GM12872 (cell line): ENCODE data around the gene E4F1.

Source experiments
- TF ChIP-seq, protein P1 (sequence below): IDR thresholded peaks from 3 replicates; pipeline ENCODE4 v1.5.1; 2011; ENCODE audit warnings: low read depth, mild to moderate bottlenecking, low read length, moderate library complexity; ENCODE audit not compliant: insufficient read depth

E4F1 gene

DNA sequence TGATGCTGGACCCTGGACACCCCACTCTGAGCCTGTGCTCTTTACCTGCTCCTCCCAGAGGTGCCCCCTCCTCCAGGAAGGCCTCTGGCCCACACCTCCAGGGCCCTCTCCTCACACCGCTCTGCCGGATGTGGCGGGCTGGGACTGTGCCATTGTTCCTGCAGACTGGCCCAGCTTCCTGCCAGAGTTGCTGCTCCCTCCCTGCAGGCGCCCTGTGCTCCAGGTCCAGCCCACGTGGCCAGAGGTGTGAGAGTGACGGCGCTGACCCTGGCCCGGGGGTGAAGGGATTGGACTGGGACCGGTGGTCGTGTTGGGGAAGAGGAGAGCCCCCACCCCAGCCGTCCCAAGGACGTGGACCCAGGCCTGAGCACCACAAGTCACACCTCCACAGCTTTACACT, 5.7 kb downstream of the E4F1 start:
- TF ChIP-seq, protein P1, sequence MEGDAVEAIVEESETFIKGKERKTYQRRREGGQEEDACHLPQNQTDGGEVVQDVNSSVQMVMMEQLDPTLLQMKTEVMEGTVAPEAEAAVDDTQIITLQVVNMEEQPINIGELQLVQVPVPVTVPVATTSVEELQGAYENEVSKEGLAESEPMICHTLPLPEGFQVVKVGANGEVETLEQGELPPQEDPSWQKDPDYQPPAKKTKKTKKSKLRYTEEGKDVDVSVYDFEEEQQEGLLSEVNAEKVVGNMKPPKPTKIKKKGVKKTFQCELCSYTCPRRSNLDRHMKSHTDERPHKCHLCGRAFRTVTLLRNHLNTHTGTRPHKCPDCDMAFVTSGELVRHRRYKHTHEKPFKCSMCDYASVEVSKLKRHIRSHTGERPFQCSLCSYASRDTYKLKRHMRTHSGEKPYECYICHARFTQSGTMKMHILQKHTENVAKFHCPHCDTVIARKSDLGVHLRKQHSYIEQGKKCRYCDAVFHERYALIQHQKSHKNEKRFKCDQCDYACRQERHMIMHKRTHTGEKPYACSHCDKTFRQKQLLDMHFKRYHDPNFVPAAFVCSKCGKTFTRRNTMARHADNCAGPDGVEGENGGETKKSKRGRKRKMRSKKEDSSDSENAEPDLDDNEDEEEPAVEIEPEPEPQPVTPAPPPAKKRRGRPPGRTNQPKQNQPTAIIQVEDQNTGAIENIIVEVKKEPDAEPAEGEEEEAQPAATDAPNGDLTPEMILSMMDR = no peak

DNA sequence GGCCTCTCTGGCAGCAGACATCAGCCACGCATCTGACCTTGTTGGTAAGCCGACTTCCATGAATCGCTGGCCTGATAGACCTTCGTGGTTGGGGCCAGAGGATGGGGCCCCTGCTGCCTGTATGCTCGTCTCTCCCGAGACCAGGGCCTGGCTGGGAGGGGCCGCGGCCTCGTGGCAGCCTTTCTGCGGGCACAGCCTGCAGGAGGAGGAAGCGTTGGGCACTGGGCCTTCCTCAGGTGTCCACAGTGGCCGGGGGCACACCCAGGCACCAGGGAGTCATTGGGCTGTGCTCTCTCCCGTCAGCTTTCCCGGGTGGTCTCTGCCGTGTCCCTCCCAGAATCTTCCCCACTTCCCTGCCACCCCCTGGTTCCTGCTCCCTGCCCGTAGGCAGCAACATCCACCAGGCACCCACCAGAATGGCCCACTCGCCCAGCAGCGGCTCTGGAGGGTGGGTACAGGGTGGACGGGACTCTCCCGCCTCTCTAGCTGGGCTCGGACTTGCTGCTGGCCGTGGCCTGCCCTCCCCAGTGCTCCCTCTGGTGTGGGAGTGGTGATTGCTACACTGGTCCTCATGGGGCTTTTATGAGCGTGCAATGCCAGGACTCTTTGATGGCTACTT, 6.3 kb downstream of the E4F1 start:
- TF ChIP-seq, protein P1 = no peak

DNA sequence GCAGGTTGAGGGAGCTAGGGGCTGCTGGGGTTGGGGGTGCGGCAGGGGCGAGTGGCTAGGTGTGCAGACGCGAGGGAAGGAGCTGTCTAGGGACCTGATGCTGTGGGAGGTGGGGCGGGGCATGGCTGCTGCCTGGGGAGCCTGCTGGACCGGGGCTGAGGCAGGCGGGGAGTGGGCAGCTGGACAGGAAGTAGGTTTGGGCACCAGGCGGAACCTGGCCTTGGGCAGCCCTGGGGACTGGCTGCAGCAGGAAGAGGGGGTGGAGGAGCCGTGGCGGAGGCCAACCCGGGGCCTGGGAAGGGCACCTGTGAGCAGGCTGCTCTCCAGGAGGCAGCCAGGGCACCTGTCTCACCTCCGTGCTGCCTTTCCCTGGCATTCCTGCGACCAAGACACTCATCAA, 7.0 kb downstream of the E4F1 start:
- TF ChIP-seq, protein P1 = no peak

DNA sequence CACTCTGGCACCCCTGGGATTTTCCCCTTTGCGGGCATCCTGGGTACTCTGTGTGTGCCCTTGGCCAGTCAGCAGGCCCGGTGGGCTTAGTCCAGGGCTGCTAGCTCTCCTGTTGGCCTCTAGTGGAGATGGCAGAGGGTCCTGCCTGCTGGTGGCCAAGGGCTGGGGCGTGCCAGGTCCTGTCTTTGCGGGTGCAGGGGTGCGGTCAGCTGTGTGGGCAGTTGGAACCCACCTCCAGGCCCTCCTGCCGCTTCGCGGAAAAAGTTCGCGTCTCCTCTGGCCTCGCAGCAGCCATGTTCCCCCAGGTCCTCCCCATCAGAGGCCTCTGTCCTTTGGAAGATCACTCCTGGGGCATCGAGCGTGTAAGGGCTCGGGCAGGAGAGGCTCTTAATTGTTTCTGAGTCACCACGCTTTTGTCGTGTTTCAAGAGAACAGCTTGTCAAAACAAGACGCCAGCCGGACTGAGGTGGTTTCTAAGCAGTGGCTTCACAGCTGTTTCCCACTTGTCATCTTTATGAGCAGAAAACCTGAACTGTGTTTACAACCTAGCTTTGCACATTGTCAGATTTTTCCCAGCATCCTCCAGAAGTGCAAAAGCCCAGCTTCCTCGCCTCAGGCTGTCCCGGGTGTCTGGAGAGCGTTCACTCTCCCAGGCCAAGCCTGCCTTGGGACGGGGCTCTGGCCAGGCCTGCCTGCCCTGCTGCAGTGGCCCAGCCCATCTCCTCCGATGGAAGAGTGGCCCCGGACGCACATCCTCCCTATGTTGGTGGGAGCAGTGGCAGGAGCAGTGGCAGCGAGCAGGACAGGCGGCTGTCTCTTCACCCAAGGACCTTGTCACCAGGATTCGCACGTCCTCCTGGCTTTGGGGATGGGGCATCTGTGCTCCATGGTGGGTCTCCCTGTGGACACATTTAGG, 7.9 kb downstream of the E4F1 start:
- TF ChIP-seq, protein P1 = no peak

DNA sequence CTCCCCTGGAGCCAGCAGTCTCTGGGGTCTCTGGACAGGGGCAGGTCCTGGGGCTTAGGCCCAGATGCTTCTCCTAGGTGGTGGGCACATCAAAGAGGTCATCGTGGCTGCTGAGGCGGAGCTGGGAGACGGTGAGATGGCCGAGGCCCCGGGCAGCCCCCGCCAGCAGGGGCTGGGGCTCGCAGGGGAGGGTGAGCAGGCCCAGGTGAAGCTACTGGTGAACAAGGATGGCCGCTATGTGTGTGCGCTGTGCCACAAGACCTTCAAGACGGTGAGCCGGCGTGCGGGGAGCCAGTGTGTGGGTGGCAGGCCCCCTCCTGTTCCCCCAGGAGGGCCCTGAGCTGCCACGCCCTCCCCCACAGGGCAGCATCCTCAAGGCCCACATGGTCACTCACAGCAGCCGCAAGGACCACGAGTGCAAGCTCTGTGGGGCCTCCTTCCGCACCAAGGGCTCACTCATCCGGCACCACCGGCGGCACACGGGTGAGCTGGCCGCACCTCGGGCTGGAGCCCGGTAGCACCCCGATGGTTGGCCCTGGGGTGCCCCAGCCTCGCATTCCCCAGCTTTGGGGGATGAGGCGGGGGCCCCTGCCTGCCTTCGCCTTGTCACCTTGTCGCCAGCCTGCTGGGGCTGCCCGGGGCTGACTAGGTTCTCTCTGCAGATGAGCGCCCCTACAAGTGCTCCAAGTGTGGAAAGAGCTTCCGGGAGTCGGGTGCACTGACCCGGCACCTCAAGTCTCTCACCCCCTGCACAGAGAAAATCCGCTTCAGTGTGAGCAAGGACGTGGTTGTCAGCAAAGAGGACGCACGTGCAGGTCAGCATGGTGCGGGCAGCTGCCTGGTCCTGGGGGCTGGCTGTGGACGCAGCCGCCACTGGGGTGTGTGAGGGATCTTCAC, 9.0 kb downstream of the E4F1 start:
- TF ChIP-seq, protein P1 = no peak

DNA sequence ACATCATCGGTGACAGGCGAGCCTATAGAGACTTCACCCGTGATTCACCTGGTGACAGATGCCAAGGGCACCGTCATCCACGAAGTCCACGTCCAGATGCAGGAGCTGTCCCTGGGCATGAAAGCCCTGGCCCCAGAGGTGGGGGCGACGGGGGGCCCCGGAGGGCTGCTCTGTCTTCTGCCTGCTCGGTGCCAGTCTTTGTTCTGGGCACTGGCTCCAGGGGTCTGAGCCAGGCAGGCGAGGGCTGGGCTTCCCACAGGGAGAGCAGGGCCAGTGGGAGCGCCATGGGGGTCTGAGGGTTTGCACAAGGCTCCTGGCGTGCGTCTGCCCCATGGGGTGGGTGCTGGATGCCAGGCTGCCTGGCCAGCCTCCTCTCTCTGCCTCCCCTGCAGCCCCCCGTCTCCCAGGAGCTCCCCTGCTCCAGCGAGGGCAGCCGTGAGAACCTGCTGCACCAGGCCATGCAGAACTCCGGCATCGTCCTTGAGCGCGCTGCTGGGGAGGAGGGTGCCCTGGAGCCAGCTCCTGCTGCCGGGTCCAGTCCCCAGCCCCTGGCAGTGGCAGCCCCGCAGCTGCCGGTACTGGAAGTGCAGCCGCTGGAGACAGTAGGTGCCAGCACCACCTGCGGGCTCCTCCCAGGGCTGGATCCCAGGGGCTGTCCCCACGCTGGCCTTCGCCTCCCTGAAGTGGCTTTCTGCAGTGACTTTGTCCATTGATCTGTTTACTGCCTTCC, 9.8 kb downstream of the E4F1 start:
- TF ChIP-seq, protein P1 = no peak
